Trophoblast cell (in vitro differentiated cells and primary cell): Measurements from ENCODE around the gene TRAPPC14.
"Not testable (repeated sequence)": the region's sequence is repeated elsewhere in the genome, so short reads cannot be mapped to it uniquely, and the experiment has no call there.

Experiments
- DNase-seq, 2 donors: peaks; one replicate each; pipeline ENCODE4 v3.0.0-alpha.2; 2016
- H2AFZ ChIP-seq: 2 replicates; pipeline ENCODE4 v1.6.1; 2013; ENCODE audit warnings: low read length, moderate library complexity, mild to moderate bottlenecking; ENCODE audit not compliant: insufficient read depth, poor library complexity
- H2AK5ac ChIP-seq: 2 replicates; pipeline ENCODE4 v1.6.1; 2013; ENCODE audit warnings: mild to moderate bottlenecking, low read length
- H2BK120ac ChIP-seq: 2 replicates; pipeline ENCODE4 v1.6.1; 2013; ENCODE audit warnings: low read length, mild to moderate bottlenecking, moderate library complexity; ENCODE audit not compliant: insufficient read depth, poor library complexity
- H2BK12ac ChIP-seq: 2 replicates; pipeline ENCODE4 v1.6.1; 2013; ENCODE audit warnings: mild to moderate bottlenecking, low read length, moderate library complexity
- H2BK5ac ChIP-seq: 2 replicates; pipeline ENCODE4 v1.6.1; 2013; ENCODE audit warnings: low read length, low read depth, moderate library complexity, mild to moderate bottlenecking; ENCODE audit not compliant: poor library complexity
- H3K14ac ChIP-seq: 2 replicates; pipeline ENCODE4 v1.6.1; 2013; ENCODE audit warnings: mild to moderate bottlenecking, low read length
- H3K18ac ChIP-seq: 2 replicates; pipeline ENCODE4 v1.6.1; 2013; ENCODE audit warnings: mild to moderate bottlenecking, low read length
- H3K23ac ChIP-seq: 2 replicates; pipeline ENCODE4 v1.6.1; 2013; ENCODE audit warnings: low read length
- H3K27ac ChIP-seq: 2 replicates; pipeline ENCODE4 v1.5.1; 2013; ENCODE audit warnings: low read depth, mild to moderate bottlenecking, inconsistent platforms, low read length, moderate library complexity
- H3K27me3 ChIP-seq: 2 replicates; pipeline ENCODE4 v1.6.1; 2013; ENCODE audit warnings: inconsistent platforms, mild to moderate bottlenecking, low read length, moderate library complexity; ENCODE audit not compliant: insufficient read depth
- H3K36me3 ChIP-seq, 2 experiments: 1 replicate in 1 of 2; 2 replicates in 1 of 2; pipeline ENCODE4 v1.6.1; 2013; ENCODE audit warnings: low read length in 2 of 2, mild to moderate bottlenecking in 2 of 2, moderate library complexity in 1 of 2; ENCODE audit not compliant: insufficient read depth in 2 of 2, control insufficient read depth in 1 of 2
- H3K4ac ChIP-seq: 2 replicates; pipeline ENCODE4 v1.6.1; 2013; ENCODE audit warnings: low read depth, mild to moderate bottlenecking, low read length, moderate library complexity
- H3K4me1 ChIP-seq, 2 experiments: 1 replicate in 1 of 2; 2 replicates in 1 of 2; pipeline ENCODE4 v1.6.1; 2013; ENCODE audit warnings: low read length in 2 of 2, mild to moderate bottlenecking in 2 of 2, moderate library complexity in 1 of 2; ENCODE audit not compliant: insufficient read depth in 2 of 2, control insufficient read depth in 1 of 2
- H3K4me2 ChIP-seq: 2 replicates; pipeline ENCODE4 v1.6.1; 2013; ENCODE audit warnings: inconsistent platforms, mild to moderate bottlenecking, low read length, moderate library complexity
- H3K4me3 ChIP-seq: 2 replicates; pipeline ENCODE4 v1.5.1; 2013; ENCODE audit warnings: mild to moderate bottlenecking, low read depth, low read length, inconsistent platforms
- H3K79me1 ChIP-seq: one replicate; pipeline ENCODE4 v1.6.1; 2013; ENCODE audit warnings: low read length
- H3K79me2 ChIP-seq: 2 replicates; pipeline ENCODE4 v1.6.1; 2013; ENCODE audit warnings: low read length, mild to moderate bottlenecking; ENCODE audit not compliant: control insufficient read depth, insufficient read depth, poor library complexity
- H3K9ac ChIP-seq: 2 replicates; pipeline ENCODE4 v1.6.1; 2013; ENCODE audit warnings: mild to moderate bottlenecking, low read length
- H3K9me3 ChIP-seq: 2 replicates; pipeline ENCODE4 v1.6.1; 2013; ENCODE audit warnings: low read depth, mild to moderate bottlenecking, control low read depth, inconsistent platforms, low read length; ENCODE audit not compliant: insufficient read depth
- H4K12ac ChIP-seq: 2 replicates; pipeline ENCODE4 v1.6.1; 2013; ENCODE audit warnings: low read depth, mild to moderate bottlenecking, low read length, moderate library complexity
- H4K8ac ChIP-seq: 2 replicates; pipeline ENCODE4 v1.6.1; 2013; ENCODE audit warnings: low read depth, mild to moderate bottlenecking, low read length, moderate library complexity
- H4K91ac ChIP-seq: one replicate; pipeline ENCODE4 v1.6.1; 2013; ENCODE audit warnings: low read depth, mild to moderate bottlenecking, low read length, moderate library complexity
- WGBS: extraction: QIAGEN DNeasy Blood & Tissue Kit; methylation state at CpG from one replicate; pipeline ENCODE4 v1.1.7; 2013; ENCODE audit warnings: missing lambda C conversion rate; ENCODE audit not compliant: insufficient read length, insufficient coverage; ENCODE audit errors: extremely low coverage; 5-methylcytosine and 5-hydroxymethylcytosine counted together

TRAPPC14 gene

GRCh38 chr7:100148225-100148558, 10.3 kb downstream of the TRAPPC14 start:
- peak overlapping the region; percentile 97 for H4K8ac ChIP-seq
- no peak overlapping the region for H3K18ac ChIP-seq
- DNase-seq = no peak
- no peak overlapping the region for H2BK5ac ChIP-seq
- H2BK120ac ChIP-seq = no peak overlapping the region
- H3K14ac ChIP-seq = peak overlapping the region; percentile 42
- H3K23ac ChIP-seq = no peak overlapping the region
- no peaks in the 10 kb centered on the region for H3K9me3 ChIP-seq
- peak overlapping the region; percentile 78 for H4K12ac ChIP-seq
- H3K4ac ChIP-seq = peak overlapping the region; percentile 27
- H2AFZ ChIP-seq = peak overlapping the region; percentile 86
- H3K36me3 ChIP-seq = peaks cover 1 to 3% of the 10 kb centered on the region in 2 experiments
- WGBS = no CpG with 5 or more reads among the region's 14 CpGs
- peaks cover 6% of the 10 kb centered on the region for H3K79me2 ChIP-seq
- no peak overlapping the region for H3K9ac ChIP-seq
- no peak overlapping the region for H4K91ac ChIP-seq
- no peak overlapping the region for H2AK5ac ChIP-seq
- H3K27me3 ChIP-seq = no peaks in the 10 kb centered on the region
- H3K79me1 ChIP-seq = peaks cover 6% of the 10 kb centered on the region
- no peak overlapping the region for H3K4me3 ChIP-seq
- H2BK12ac ChIP-seq = no peak overlapping the region
- H3K27ac ChIP-seq = peak overlapping the region; percentile 14
- peak overlapping the region; percentile 57 for H3K4me2 ChIP-seq
- peaks cover 5% of the 10 kb centered on the region in 2 experiments for H3K4me1 ChIP-seq

GRCh38 chr7:100147278-100147677, 11.2 kb downstream of the TRAPPC14 start:
- Histone ChIP-seq H2BK12ac (no peak overlapping the region), H3K4me3 (no peak overlapping the region), H2AK5ac (no peak overlapping the region), H3K4ac (no peak overlapping the region), H2BK5ac (no peak overlapping the region), H2AFZ (no peak overlapping the region), H3K14ac (no peak overlapping the region), H3K23ac (no peak overlapping the region), H3K18ac (no peak overlapping the region), H3K9me3 (no peaks in the 10 kb centered on the region), H3K79me2 (peaks cover 6% of the 10 kb centered on the region), H3K79me1 (peaks cover 6% of the 10 kb centered on the region), H4K8ac (no peak overlapping the region), H2BK120ac (no peak overlapping the region), H3K4me1 (peaks cover 5% of the 10 kb centered on the region in 2 experiments), H3K36me3 (peaks cover 0 to 2% of the 10 kb centered on the region in 2 experiments), H3K9ac (no peak overlapping the region), H3K27me3 (no peaks in the 10 kb centered on the region), H3K4me2 (no peak overlapping the region), H3K27ac (no peak overlapping the region), H4K91ac (no peak overlapping the region), H4K12ac (no peak overlapping the region)
- DNase-seq = no peak
- no CpG with 5 or more reads among the region's 2 CpGs for WGBS

GRCh38 chr7:100146350-100146749, 12.2 kb downstream of the TRAPPC14 start:
- peak; percentile 67 to 89 for DNase-seq

GRCh38 chr7:100142461-100142860, 16.1 kb downstream of the TRAPPC14 start:
- no peak overlapping the region for H3K9ac ChIP-seq
- WGBS = no CpG with 5 or more reads among the region's 3 CpGs
- no peak overlapping the region for H4K8ac ChIP-seq
- H3K79me1 ChIP-seq = no peaks in the 10 kb centered on the region
- H3K36me3 ChIP-seq = no peaks in the 10 kb centered on the region
- no peak overlapping the region for H4K91ac ChIP-seq
- no peak overlapping the region for H2BK120ac ChIP-seq
- no peak overlapping the region for H3K18ac ChIP-seq
- no peak overlapping the region for H2AK5ac ChIP-seq
- H3K9me3 ChIP-seq = no peaks in the 10 kb centered on the region
- H3K23ac ChIP-seq = no peak overlapping the region
- H3K27ac ChIP-seq = no peak overlapping the region
- no peak overlapping the region for H3K4me3 ChIP-seq
- H2BK5ac ChIP-seq = no peak overlapping the region
- no peak overlapping the region for H3K4ac ChIP-seq
- H2AFZ ChIP-seq = no peak overlapping the region
- H3K79me2 ChIP-seq = no peaks in the 10 kb centered on the region
- no peak for DNase-seq
- H3K27me3 ChIP-seq = no peaks in the 10 kb centered on the region
- no peak overlapping the region for H4K12ac ChIP-seq
- no peak overlapping the region for H3K14ac ChIP-seq
- no peak overlapping the region for H2BK12ac ChIP-seq
- H3K4me1 ChIP-seq = no peaks in the 10 kb centered on the region
- no peak overlapping the region for H3K4me2 ChIP-seq

More at GRCh38 chr7:100146350-100146749, 12.2 kb downstream of the TRAPPC14 start:
- H4K91ac ChIP-seq, H3K4ac ChIP-seq, H2BK5ac ChIP-seq, H3K79me2 ChIP-seq, H3K27ac ChIP-seq, H4K8ac ChIP-seq, H3K4me1 ChIP-seq, H3K4me2 ChIP-seq, H4K12ac ChIP-seq, H3K79me1 ChIP-seq, H2AK5ac ChIP-seq, H3K27me3 ChIP-seq, H3K18ac ChIP-seq, H3K23ac ChIP-seq, H2BK120ac ChIP-seq, H3K4me3 ChIP-seq, H2AFZ ChIP-seq, H3K9ac ChIP-seq, H3K9me3 ChIP-seq, H2BK12ac ChIP-seq, H3K36me3 ChIP-seq, H3K14ac ChIP-seq: not testable (repeated sequence)
- no CpG with 5 or more reads among the region's 4 CpGs for WGBS
